Sigmoid colon (tissue), 7 donors: ENCODE results near the gene CCDC148. TPM values are rescaled to one million over a fixed set of nuclear protein-coding genes. Genes with fewer than 3 reads are reported as not detected.

Experiments
- DNase-seq: peaks from one replicate; pipeline ENCODE4 v3.0.0-alpha.2; 2019
- H3K27ac ChIP-seq, 4 donors: fragments of 200-600 bp; sonication (generic); one replicate each; pipeline ENCODE4 v1.5.1; 2016 to 2019; ENCODE audit warnings: mild to moderate bottlenecking in 1 of 4
- H3K27me3 ChIP-seq, 3 donors: fragments of 200-600 bp; sonication (generic); one replicate each; pipeline ENCODE4 v1.5.1; 2019; ENCODE audit warnings: mild to moderate bottlenecking in 1 of 3
- H3K36me3 ChIP-seq, 4 donors: fragments of 200-600 bp; sonication (generic); one replicate each; pipeline ENCODE4 v1.5.1; 2016 to 2019
- H3K4me1 ChIP-seq, 4 donors: fragments of 200-600 bp; sonication (generic); one replicate each; pipeline ENCODE4 v1.5.1; 2017 to 2019
- H3K4me3 ChIP-seq, 4 donors: fragments of 200-600 bp; sonication (generic); one replicate each; pipeline ENCODE4 v1.5.1; 2017 to 2019; ENCODE audit warnings: mild to moderate bottlenecking in 2 of 4, moderate library complexity in 1 of 4
- H3K9me3 ChIP-seq, 4 donors: fragments of 200-600 bp in 3 of 4; sonication (generic) in 3 of 4; one replicate each; pipeline versions ENCODE4 v1.5.1 to v1.6.1; 2013 to 2019
- EP300 ChIP-seq, 4 donors: sonication (generic); formaldehyde crosslinking; IDR thresholded peaks; one replicate each; pipeline ENCODE4 v1.6.1; 2017; ENCODE audit warnings: antibody characterized with exemption in 4 of 4
- POLR2A ChIP-seq, 2 donors: fragments of 450-650 bp; IDR thresholded peaks; one replicate each; pipeline ENCODE4 v1.6.1; 2016; ENCODE audit warnings: antibody characterized with exemption in 2 of 2, mild to moderate bottlenecking in 2 of 2, moderate library complexity in 2 of 2
- POLR2AphosphoS5 ChIP-seq, 4 donors: sonication (generic); formaldehyde crosslinking; IDR thresholded peaks; one replicate each; pipeline ENCODE4 v1.6.1; 2017; ENCODE audit warnings: antibody characterized with exemption in 4 of 4
- WGBS, 2 donors: extraction: QIAGEN DNeasy Blood & Tissue Kit; methylation state at CpG; one replicate each; pipeline ENCODE4 v1.1.7; 2013; 5-methylcytosine and 5-hydroxymethylcytosine counted together
- intact Hi-C: fragments of 100-400 bp; cut with DNase I; formaldehyde crosslinking; loops from one replicate; pipeline ENCODE4 v1.15.1; 2023
- polyA plus RNA-seq, 3 donors: library from polyadenylated mRNA; stranded (reverse); fragments of 200-250 nt; gene quantifications; one replicate each; pipeline ENCODE4 v1.2.3, GENCODE V29; 2013
- total RNA-seq, 4 donors: library from RNA; depleted of rRNA; stranded (reverse); fragments of >200 nt; gene quantifications; one replicate each; pipeline ENCODE4 v1.1.0, GENCODE V29; 2016
- TF ChIP-seq, protein P1 (sequence below), 4 experiments: fragments of 450-650 bp in 3 of 4; fragments of 200-600 bp in 1 of 4; IDR thresholded peaks; one replicate each; pipeline ENCODE4 v1.5.1; 2016 to 2019; ENCODE audit warnings: antibody characterized with exemption in 4 of 4, mild to moderate bottlenecking in 3 of 4, moderate library complexity in 2 of 4
- donor health status: healthy with polysubstance abuse.
- donor health status: Bipolar disorder and iron deficiency.
- donor health status: healthy.

Gene CCDC148
- total and polyA plus RNA-seq, 7 donors: 0.23 to 0.83 (median 0.36) TPM; not detected in 4

- H3K36me3 ChIP-seq: no peaks in the 10 kb centered on the region
These were observed 156.2 kb downstream of the CCDC148 start for GRCh38 chr2:158300394-158300793.

DNA sequence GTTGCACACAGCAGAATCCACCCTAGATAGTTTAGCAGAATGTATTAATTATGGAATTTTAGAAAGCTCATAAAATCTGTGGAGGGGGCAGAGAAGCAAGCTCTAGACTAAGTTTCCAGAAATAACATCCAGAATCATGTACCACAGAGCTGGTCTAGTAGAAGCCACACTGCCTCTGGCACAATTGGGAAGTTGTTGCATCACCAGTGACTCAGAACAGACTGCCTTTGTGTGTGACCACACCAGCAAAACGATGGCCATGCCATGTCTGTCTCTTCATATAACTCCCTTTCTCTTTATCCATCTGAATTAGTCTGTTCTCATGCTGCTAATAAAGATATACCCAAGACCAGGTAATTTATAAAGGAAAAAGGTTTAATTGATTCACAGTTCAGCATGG lies 158.9 kb downstream of the CCDC148 start:
- intact Hi-C loops: no loop called here
- TF ChIP-seq POLR2A (IDR thresholded peaks at IDR 0.05) (no peak), EP300 (IDR thresholded peaks at IDR 0.05) (no peak), POLR2AphosphoS5 (IDR thresholded peaks at IDR 0.05) (no peak)
- TF ChIP-seq, protein P1, sequence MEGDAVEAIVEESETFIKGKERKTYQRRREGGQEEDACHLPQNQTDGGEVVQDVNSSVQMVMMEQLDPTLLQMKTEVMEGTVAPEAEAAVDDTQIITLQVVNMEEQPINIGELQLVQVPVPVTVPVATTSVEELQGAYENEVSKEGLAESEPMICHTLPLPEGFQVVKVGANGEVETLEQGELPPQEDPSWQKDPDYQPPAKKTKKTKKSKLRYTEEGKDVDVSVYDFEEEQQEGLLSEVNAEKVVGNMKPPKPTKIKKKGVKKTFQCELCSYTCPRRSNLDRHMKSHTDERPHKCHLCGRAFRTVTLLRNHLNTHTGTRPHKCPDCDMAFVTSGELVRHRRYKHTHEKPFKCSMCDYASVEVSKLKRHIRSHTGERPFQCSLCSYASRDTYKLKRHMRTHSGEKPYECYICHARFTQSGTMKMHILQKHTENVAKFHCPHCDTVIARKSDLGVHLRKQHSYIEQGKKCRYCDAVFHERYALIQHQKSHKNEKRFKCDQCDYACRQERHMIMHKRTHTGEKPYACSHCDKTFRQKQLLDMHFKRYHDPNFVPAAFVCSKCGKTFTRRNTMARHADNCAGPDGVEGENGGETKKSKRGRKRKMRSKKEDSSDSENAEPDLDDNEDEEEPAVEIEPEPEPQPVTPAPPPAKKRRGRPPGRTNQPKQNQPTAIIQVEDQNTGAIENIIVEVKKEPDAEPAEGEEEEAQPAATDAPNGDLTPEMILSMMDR (IDR thresholded peaks at IDR 0.05): no peak
- WGBS, 2 donors: 76 to 81% methylated on average over 1 of the region's 1 CpG

More at GRCh38 chr2:158300394-158300793, 156.2 kb downstream of the CCDC148 start:
- WGBS, 2 donors: 75 to 87% methylated on average over 2 of the region's 2 CpGs
- Histone ChIP-seq H3K4me1 (no peaks in the 10 kb centered on the region), H3K27me3 (no peaks in the 10 kb centered on the region), H3K4me3 (no peak overlapping the region), H3K9me3 (no peaks in the 10 kb centered on the region), H3K27ac (no peak overlapping the region)
- TF ChIP-seq, protein P1 (IDR thresholded peaks at IDR 0.05): no peak
- DNase-seq: no peak
- intact Hi-C loops: no loop called here

DNA sequence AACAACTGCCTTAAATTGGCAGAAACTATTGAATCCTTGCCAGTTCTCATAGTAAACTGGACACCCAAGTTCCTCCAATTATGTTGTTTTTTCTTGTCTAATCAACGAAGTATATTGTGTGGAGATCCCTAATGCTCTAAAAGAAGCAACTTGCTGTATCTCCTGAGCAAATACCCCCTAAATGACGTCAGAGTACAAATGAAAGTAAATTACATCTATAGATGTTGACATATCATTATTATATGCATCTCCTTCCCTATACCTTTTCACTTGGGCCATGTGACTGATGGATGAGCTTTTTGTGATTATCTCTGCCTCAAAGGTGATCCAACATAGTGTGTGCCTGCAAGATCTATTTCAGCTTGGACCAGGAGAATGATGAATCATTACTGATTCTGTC lies 159.4 kb downstream of the CCDC148 start:
- TF ChIP-seq, protein P1 (IDR thresholded peaks at IDR 0.05): no peak
- no peak for TF ChIP-seq EP300 (IDR thresholded peaks at IDR 0.05)
- no peak for TF ChIP-seq POLR2A (IDR thresholded peaks at IDR 0.05)
- 25 to 61% methylated on average over 2 of the region's 2 CpGs for WGBS, 2 donors
- H3K27ac ChIP-seq: no peak overlapping the region

More for the DNA sequence above, 158.9 kb downstream of the CCDC148 start:
- Histone ChIP-seq H3K9me3 (no peaks in the 10 kb centered on the region), H3K36me3 (no peaks in the 10 kb centered on the region), H3K4me1 (no peaks in the 10 kb centered on the region), H3K27me3 (no peaks in the 10 kb centered on the region), H3K27ac (no peak overlapping the region), H3K4me3 (no peak overlapping the region)
- DNase-seq: no peak

DNA sequence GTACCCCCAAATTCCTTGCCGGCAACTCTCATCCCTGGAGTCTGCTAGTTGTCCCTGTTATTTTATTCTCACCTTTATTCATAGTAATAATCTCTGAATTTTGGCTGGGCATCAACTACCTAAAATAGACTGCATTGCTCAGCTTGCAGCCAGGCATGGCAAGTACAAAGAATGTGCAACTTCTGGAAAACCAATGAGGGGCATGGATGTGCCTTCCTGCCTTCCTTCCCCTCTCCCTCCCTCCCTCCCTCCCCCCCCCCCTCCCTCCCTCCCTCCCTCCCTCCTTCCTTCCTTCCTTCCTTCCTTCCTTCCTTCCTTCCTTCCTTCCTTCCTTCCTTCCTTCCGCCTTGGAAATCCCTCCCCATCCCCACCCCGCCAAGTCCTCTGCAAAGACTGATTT lies 162.8 kb downstream of the CCDC148 start:
- Histone ChIP-seq H3K27me3 (no peaks in the 10 kb centered on the region), H3K4me1 (no peaks in the 10 kb centered on the region), H3K27ac (no peak overlapping the region), H3K4me3 (no peak overlapping the region), H3K9me3 (no peaks in the 10 kb centered on the region), H3K36me3 (no peaks in the 10 kb centered on the region)
- 99 to 100% methylated on average over 3 of the region's 3 CpGs for WGBS, 2 donors
- intact Hi-C loops: no loop called here
- TF ChIP-seq POLR2A (IDR thresholded peaks at IDR 0.05) (no peak), POLR2AphosphoS5 (IDR thresholded peaks at IDR 0.05) (no peak), EP300 (IDR thresholded peaks at IDR 0.05) (no peak)
- TF ChIP-seq, protein P1 (IDR thresholded peaks at IDR 0.05): no peak
- DNase-seq: no peak

More for the DNA sequence above, 159.4 kb downstream of the CCDC148 start:
- no peak for DNase-seq
- Histone ChIP-seq H3K9me3 (no peaks in the 10 kb centered on the region), H3K36me3 (no peaks in the 10 kb centered on the region), H3K4me3 (no peak overlapping the region), H3K27me3 (no peaks in the 10 kb centered on the region), H3K4me1 (no peaks in the 10 kb centered on the region)
- intact Hi-C loops: no loop called here

DNA sequence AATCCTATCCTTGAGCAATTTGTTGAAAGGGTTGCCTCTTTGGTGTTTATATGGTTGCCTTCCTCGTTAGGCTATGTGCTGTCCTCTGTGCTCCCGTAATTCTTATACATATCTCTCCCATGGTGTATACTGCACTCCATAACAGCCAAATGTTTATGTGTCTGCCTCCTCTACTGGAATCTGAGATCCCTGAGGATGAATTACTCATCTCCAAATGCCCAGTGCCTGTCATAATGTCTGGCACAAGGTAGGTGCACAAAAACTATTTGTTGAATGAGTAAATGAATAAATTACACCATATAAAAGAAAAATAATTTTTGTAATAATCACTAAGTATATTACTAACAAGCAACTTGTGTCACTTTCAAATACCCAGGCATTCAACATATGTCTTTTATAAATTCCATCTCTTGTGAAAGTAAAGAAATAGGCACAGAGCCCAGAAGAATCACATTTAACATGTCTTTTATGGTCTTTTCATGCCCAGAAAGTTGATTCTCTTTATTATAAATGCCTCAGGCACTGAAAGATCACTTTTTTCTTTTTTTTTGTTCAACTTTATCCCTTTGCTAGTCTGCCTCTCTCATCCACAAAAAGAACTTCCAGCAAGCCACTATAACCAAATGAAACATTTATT lies 164.9 kb downstream of the CCDC148 start:
- Histone ChIP-seq H3K4me3 (no peak overlapping the region), H3K27ac (no peak overlapping the region), H3K36me3 (no peaks in the 10 kb centered on the region), H3K9me3 (no peaks in the 10 kb centered on the region), H3K4me1 (no peaks in the 10 kb centered on the region), H3K27me3 (no peaks in the 10 kb centered on the region)
- intact Hi-C loops: no loop called here
- no peak for DNase-seq
- TF ChIP-seq POLR2AphosphoS5 (IDR thresholded peaks at IDR 0.05) (no peak), POLR2A (IDR thresholded peaks at IDR 0.05) (no peak), EP300 (IDR thresholded peaks at IDR 0.05) (no peak)
- TF ChIP-seq, protein P1 (IDR thresholded peaks at IDR 0.05): no peak
- WGBS, 2 donors: 72 to 83% methylated on average over 2 of the region's 2 CpGs
